Fibroblast of gingiva (primary cell): ENCODE measurements around the gene CARMIL1.

Experiments
- DNase-seq: peaks from one replicate; pipeline ENCODE4 v3.0.0-alpha.2; 2011; ENCODE audit warnings: low read depth

CARMIL1 gene

DNA sequence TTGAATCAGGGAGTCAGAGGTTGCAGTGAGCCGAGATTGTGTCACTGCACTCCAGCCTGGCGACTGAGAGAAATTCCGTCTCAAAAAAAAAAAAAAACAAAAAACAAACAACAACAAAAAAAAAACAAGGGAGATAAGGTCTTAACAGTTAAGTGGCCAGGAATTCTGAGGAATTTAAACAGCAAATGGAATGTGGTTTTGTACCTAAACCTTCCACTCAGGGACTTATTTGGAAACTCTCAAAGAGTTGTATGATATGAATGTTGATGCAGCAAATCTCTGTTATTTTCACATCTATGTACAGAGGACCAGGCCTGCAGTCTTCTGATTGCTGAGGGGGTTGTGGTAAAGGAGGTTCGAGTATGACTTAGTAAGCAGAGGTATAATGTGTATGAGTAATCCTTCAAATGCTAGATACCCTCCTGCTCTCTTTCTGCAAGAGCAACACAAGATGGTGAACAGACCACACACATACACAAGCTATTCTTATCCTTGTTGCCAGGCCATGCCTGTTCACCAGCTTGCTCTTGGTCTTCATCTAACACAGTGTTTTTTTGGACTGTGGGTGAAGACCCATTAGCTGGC is 197.9 kb downstream of the CARMIL1 start:
- DNase-seq: no peak

DNA sequence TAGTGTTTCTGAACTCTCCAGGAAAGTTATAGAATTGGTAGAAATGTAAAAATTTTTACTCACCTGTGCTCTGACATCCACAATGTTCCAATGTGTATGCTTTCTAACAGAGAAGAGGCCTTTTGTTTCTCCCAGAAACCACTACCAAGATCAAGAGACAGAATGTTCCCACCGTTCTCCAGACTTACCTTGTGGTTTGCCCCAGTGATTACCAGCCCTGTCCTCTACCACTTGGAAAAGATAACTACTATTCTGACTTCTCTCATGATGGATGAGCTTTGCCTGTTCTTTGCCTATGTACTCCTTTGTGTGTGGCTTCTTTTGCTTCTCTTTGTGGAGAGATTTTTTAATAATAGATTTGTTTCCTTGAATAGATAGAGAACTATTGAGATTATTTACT is 199.8 kb downstream of the CARMIL1 start:
- no peak for DNase-seq

DNA sequence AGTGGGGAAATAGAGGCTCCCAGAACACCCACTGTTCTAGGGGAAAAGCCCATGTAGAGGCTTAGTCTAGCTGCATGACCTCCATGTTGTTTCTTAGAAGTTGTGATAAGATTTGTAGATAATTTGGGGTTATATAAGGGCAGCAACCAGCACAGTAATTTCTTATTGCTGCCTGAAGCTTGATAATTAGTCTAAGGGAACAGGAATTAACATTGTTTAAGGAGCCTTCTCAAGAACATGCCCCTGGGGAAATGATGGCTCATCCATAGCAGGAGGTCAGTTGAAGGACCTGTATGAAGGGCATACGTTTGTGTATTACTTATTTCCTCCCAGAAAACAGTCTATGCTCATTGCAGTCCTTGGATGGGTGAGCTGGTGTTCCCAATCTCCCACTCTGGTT is 202.1 kb downstream of the CARMIL1 start:
- DNase-seq: no peak

DNA sequence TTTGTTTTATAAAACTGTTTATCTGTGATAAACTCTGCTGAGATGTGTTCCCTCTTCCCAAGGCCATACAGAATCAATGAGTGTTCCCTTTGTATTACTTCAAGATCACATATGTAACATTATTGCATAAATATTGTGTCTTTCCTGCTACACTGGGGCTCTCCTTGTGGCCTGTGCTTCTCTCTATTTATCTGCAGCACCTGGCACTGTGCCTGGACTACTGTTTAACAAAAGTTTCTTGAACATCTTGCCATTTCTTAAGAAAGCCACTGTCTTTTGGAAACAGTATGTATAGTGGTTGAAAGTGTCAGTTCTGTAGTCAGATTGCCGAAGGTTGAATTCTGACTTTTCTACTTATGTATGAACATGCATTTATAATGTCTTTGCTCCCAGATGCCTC is 203.8 kb downstream of the CARMIL1 start:
- DNase-seq: no peak

DNA sequence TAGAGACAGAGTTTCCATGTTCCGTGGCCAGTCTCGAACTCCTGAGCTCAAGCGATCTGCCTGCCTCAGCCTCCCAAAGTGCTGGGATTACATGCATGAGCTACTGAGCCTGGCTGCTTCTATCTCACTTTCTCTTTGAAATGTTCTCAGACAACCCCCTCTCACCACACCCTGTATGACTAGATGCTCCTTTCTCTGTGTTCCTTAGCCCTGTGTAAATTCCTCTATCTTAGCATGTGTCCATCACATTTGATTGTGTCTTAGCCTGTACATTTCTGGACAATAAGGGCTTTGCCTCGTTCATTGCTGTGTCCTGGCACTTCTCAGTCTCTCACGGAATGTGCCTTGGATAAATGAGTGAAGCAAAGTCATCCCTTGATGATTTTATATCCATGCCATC is 204.8 kb downstream of the CARMIL1 start:
- no peak for DNase-seq

DNA sequence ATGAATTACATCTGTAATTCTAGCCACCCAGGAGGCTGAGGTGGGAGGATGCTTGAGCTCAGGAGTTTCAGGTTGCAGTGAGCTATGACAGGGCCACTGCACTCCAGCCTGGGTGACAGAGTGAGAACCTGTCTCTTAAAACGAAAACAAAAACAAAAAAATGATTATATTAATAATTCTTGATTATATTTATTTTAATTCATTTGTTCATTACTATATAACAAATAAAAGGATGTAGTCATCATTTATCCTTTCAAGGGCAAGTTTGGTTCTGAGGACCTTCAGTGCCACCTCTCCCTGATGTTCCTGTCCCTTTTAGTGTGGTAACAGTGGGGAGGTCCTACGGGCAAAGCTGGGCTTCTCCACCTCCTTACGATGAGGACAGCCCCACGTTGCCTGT is 205.7 kb downstream of the CARMIL1 start:
- no peak for DNase-seq

DNA sequence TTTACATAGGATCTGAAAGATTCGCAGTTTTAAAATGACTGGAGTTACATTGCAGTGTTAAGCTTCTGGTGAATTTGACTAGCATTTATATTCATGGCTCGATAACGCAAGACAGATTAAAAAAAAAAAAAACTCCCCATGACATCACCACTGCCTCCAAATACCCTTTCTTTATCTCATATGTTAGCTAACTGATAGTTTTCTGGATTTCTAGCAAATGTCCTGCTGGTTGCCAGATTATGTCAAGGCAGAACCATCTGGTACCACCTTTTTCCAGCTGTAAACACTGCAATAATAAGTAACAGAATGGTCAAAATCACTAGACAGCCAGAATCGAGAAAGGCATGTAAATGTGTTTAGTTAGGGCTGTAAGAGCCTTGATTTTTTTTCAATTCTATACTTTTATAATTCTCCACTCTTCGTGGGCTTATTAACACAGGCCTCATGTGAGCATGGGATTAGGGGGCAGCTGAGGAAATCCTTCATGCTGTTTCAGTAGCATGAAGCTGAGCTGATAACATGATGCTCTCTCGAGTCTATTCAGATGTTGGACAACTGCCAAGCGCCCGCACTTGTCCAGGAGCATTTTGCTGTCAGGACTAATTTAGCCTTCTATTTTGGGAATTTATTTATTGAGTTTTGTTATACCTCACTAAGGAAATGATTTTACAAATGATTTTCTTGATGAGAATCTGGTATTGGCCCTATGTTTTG is 206.8 kb downstream of the CARMIL1 start:
- DNase-seq: no peak

DNA sequence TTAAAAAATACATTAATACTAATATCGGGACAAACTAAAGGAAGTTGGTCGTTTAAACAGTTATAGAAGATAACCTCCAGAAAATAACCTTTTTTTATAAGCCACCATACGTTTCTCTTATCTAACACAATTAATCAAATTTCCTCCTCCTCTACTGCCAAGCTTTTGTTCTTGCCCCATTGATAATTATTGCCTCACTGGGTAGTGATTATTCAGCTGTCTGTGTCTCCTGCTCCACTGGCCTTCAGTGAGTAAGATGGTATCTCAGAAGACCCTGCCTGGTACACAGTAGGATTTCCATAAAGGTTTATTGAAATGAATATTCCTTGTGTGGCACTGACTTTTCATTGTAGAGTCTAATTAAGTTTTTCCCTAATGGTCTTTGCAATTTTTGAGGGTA is 207.4 kb downstream of the CARMIL1 start:
- DNase-seq: no peak

DNA sequence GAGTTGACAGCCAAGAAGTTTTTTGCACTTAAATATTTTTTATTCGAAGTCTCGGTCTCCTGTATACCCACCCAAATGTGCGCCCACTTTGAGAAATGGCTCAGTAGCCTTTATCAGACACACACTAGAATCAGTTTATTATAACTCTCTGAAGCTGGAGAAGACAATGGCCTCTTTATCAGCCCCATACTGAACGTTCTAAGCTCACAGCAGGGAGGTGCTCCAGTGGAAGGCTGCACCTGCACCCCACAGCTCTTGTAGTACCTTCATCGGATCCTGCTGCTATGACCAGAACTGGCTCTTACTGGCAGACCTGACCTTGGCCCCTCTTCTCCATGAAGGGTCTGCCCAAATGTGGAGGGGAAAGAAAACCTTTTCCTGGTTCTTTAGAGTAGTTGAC is 207.8 kb downstream of the CARMIL1 start:
- DNase-seq: no peak

DNA sequence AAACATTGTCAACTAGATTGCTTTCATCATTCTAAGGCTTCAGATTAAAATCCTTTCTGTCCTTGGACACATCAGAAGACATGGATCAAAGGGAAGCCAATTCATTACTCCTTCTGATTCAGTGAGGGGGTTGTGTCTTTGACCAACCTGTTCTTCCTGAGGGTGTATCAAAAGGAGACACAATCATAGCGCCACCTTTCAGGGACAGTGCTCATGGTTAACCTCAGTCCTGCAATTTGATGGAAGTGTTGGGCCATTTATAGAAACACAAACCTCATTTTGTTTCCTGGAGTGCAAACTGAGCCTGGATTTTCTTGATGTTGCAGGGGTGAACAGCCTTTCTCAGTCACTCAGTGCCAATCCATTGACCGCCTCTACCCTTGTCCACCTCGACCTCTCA is 209.0 kb downstream of the CARMIL1 start:
- no peak for DNase-seq

DNA sequence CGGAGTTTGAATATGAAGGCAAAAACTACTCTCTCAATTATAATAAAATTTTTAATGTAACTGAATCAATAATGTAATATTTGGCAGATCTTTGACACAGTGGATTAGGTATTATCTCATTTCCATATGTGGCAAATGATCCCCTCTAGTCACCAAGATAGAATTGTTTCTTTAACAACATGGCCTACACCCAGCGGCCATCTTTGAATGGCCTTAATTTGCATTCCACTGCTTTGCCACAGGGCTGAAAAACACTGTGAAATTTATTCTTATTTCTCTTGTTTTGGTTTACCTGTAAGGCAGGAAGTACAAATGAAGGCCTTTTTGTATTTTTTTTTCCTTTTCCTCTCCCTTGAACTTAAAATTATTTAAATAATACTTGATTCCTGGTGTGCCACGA is 210.2 kb downstream of the CARMIL1 start:
- DNase-seq: no peak

DNA sequence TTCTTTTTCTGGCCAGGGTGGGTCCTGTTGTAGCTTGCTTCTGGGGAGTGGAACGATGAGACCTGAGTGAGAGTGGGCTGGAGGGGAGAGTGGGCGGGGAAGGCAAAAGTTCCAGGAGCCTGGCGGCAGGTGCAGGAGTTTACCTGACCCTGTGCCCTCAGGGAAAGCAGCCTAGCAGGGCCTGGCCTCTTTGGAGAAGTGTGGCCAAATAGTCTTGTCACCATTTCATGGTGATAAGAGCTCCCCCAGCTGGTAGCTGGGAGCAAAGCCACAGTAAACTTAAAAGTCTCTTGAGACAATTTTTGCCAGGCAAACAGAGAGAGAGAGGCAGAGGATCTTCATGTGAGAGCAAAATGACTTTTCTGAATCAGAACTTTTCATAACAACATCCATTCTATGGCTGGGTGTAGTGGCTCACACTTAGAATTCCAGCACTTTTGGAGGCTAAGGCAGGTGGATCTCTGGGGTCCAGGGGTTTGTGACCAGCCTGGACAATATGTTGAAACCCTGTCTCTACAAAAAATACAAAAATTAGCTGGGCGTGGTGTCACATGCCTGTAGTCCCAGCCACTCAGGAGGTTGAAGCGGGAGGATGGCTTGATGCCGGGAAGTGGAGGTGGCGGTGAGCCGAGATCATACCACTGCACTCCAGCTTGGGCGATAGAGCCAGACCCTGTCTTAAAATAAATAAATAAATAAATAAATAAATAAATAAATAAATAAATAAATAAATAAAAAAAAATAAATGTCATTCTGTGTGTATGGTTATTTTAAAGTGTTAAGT is 211.0 kb downstream of the CARMIL1 start:
- DNase-seq: peak; percentile 72

DNA sequence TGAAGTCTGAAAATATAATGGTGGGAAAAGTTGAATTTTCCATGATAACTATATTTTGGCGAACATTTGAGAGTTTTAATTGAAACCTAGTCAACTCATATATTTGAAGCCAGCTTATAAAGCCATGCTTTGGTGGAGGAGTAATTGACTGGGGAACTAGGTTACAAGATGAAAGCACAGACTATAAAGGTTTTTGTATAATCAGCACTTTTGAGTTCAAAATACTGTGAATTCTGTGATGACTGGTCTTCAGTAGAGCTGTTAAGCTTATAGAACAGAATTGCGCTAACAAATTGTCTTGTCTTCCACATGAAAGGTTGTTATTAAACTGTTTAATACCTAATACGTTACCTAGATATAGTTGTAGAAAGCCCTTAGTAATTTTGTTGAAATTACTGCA is 213.8 kb downstream of the CARMIL1 start:
- DNase-seq: no peak

DNA sequence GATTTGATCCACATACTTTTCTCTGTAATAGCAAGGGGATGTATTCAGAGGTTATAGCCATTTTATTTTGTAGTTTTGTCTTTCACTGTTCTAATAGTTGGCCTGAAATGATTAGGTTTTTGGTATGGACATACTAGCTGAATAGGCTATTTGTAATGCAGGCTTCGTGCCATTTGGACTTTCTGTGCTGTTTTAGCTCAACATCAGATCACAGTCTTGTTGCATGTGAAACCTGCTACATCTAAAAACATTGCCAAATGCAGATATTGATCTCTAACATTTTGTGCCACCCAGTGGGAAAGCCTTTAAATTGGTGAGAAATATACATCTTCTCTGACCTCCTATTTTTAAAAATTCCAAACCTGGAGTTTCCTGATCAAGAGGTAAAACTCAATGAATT is 215.3 kb downstream of the CARMIL1 start:
- DNase-seq: no peak

DNA sequence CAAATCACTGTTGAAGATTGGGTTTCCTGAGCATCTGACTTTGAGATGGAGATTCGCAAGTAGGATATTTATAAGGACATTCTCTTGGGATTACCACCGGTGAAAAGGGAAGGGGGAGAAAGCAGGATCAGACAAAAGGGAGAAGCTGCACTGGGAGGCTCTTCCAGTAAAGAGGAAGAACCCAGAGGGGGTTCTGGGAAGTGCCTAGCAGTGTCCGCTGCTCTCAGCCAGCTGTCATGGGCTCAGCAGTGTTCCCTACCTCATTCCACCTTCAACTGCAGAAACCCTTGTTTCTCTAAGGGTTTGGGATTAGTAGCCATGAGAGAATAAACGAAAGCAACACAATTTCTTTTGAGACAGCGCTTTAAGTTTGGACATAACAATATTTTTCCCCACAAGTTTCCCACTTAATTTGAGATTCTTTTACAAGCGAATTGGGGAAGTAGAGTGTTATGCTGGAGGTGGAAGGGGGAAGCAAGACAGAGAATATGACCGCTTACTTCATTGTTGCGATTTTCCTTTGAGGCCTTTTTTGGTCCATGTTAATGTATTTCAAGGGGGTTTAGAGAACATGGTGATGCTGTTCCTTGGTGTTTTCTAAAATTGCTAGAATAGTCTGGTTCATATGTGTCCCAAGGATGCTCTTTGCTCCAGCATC is 218.3 kb downstream of the CARMIL1 start:
- DNase-seq: no peak

DNA sequence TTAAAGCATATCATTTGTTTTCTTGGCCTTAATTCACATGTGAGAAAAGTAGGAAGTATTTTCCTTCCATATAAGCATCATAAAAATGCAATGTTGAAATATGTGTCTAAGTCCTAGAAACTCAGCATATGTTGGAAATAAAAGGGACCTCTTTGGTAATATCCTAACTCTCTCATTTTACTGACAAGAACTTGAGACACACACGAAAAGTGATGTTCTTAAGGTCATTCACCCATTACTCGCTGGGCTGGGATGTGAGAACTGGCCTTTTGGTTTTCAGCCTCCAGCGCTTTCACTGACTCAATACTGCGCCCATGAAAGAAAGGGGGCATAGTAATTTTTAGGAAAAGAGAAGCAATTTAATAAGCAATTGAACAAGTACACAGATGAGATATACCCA is 219.3 kb downstream of the CARMIL1 start:
- DNase-seq: peak; percentile 63

DNA sequence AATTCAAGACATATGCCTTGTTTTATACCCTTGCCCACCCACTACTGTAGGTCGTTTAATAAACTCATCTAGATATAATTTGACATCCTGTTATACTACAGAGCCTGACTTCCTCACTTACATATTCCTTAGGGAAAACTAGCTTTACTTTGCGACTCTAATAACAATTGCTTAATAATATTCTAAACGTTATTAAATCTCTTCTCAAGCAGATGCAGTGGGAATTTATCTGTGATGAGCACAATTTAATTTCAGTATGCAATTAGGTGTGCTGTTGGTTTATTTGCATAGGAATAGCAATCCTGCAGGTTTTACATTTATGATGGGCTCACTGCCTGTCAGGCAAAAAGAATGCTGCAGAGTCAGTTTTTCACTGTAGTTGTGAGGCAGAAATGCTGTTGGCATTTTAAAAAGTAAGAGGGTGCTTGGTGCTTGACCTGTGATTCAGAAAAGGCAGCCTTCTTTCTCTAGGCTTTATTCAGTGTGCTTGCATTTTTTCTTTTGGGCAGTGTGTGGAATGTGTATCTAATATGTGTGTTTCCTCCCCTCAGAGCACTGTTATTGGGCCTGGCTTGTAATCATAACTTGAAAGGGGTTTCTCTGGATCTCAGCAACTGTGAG is 220.6 kb downstream of the CARMIL1 start:
- DNase-seq: no peak

DNA sequence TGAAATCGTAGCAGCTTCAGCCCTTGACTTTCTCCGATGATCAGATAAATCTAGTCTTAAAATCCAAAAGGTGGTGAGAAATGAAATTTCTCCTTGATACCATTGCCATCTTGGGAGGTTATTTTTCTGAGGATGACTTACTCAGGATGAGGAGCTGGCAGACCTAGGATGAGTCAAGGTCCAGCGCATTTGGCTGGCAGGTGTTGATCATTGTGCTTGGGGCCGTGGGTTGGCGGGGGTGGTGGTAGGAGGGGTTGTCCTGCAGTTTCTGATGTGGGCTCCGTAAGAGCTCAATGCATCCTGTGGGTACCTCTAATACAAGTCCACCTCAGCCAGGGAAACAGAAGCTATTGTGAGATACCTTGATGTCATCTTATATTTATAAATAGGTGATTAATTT is 224.5 kb downstream of the CARMIL1 start:
- no peak for DNase-seq

DNA sequence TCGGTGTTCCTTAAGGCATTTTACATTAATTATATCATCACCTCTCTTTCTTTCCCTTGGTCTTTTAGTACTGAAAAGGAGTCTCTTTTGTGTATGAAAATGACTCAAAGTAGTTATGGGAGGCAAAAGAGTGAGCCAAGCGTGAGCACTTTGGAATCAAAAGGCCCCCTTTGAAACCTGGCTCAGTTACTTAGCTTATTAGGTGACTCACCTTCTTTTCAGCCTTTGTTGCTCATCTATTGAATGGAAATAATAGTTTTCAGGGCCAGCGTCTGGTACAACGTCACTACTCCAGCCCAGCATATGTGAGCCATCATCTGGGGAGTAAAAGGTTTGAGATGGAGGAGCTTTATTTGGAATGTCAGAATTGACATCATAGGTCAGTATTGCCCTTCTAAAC is 225.5 kb downstream of the CARMIL1 start:
- DNase-seq: no peak

DNA sequence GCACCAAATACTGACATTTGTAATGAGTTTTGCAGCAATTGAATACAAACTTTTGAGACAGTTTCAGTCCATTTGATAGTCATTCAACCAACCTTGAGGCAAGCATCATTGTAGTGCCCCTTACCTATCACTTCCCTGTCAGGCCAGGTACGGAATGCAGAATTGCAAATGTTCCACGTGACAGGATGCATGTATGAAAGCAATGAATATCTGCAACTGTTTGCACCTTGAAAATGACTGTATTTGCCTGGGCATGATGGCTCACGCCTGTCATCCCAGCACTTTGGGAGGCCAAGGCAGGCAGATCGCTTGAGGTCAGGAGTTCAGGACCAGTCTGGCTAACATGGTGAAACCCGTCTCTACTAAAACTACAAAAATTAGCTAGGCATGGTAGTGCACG is 226.8 kb downstream of the CARMIL1 start:
- no peak for DNase-seq

DNA sequence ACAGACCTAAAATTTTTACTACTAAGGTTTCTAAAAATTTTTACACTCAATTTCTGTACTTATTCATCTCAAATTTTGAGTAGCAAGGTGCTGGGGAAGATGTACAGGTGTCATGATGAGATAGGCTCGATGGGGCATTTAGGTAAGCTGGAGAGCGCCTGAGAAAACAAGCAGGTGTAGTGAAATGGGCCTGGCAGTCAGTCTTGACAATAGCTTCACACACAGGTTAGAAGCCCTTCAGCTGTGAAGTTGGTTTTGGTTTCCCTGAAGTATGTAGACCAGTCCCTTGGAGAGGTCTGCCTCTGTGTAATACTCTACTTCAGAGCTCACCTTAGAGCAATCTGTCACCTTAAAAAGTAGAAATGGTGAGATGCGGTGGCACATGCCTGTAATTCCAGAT is 228.9 kb downstream of the CARMIL1 start:
- no peak for DNase-seq

DNA sequence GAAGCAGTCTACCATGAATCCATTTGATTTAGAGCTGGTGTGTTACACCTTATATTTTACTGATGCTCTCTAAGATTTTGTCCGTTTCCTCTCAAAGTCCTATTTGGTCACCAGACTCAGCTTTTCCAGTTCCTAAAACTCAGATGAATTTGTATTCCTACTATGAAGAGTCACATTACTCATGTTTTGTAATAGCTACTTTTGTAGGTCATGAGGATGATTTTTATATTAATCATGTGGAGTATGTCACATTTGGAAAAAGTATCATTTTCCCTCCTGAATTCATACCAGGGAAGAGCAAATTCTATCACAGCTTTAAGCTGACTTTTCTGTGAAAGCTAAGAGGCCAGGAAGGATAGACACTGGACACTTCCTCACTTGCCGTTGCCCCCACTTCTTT is 232.2 kb downstream of the CARMIL1 start:
- peak; percentile 58 for DNase-seq

DNA sequence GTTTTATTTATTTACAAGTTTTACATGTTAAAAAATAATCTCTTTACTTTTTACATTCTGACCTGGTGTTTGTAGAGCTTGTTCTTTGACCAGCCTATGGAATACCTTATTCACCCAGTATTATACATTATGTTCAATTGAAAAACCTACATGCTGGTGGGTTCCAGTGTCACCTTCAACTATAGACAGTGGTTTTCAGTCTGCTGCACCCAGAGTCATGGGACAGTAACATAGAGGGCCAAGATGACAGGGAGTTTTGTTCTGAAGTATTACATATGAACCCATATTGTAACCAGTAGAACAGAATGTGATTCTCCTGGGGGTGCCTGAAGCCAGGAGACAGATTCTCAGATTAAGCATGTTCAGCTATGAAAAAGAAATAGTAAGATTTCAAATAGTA is 233.4 kb downstream of the CARMIL1 start:
- DNase-seq: no peak
